Left ventricle myocardium inferior (tissue), 1 donor: ENCODE data around the gene IP6K3. TPM values are rescaled to one million over a fixed set of nuclear protein-coding genes. Genes with fewer than 3 reads are reported as not detected.

Source experiments
- DNase-seq: peaks from one replicate; pipeline ENCODE4 v3.0.0-alpha.2; 2020
- H3K27ac ChIP-seq: fragments of 200-600 bp; replicated peaks from 2 replicates; pipeline ENCODE4 v1.8.0; 2021
- H3K27me3 ChIP-seq: fragments of 200-600 bp; 2 replicates; pipeline ENCODE4 v1.8.0; 2021; ENCODE audit warnings: low read depth
- H3K36me3 ChIP-seq: fragments of 200-600 bp; 2 replicates; pipeline ENCODE4 v1.8.0; 2021
- H3K4me1 ChIP-seq: fragments of 200-600 bp; 2 replicates; pipeline ENCODE4 v1.8.0; 2021
- H3K4me3 ChIP-seq: fragments of 200-600 bp; 2 replicates; pipeline ENCODE4 v1.8.0; 2021; ENCODE audit warnings: mild to moderate bottlenecking, moderate library complexity
- H3K9me3 ChIP-seq: fragments of 200-600 bp; replicated peaks from 2 replicates; pipeline ENCODE4 v1.8.0; 2021
- CTCF ChIP-seq: fragments of 200-600 bp; IDR thresholded peaks from 2 replicates; pipeline ENCODE4 v1.8.0; 2021; ENCODE audit warnings: antibody characterized with exemption, mild to moderate bottlenecking, borderline replicate concordance
- intact Hi-C: fragments of 100-400 bp; cut with micrococcal nuclease; formaldehyde crosslinking; loops from one replicate; pipeline ENCODE4 v1.11.0; 2022
- total RNA-seq: library from RNA; stranded (reverse); fragmentation: NEBNext Ultra II Directional; extraction: Animal tissue kit (Norgen Biotek cat#: 25700); gene quantifications from one replicate; pipeline ENCODE4 v1.2.1, GENCODE V29; 2021
- donor health status: DM: no; HTN: yes; CAD: no; lungs with severe emphysema.

Gene IP6K3
- total RNA-seq, 1 donor from 2014 or later: 42.0 TPM

GRCh38 chr6:33786736-33787135 is 40.0 kb upstream of the IP6K3 start:
- Histone ChIP-seq H3K27ac (peak overlapping the region; percentile 98), H3K27me3 (no peaks in the 10 kb centered on the region), H3K36me3 (peaks cover 34% of the 10 kb centered on the region), H3K9me3 (no peaks in the 10 kb centered on the region), H3K4me3 (peak overlapping the region; percentile 94), H3K4me1 (peaks cover 70% of the 10 kb centered on the region)
- TF ChIP-seq CTCF: no peak
- DNase-seq: no peak
- intact Hi-C loops: no loop called here

- no peaks in the 10 kb centered on the region for H3K27me3 ChIP-seq
- TF ChIP-seq CTCF: no peak
- no peaks in the 10 kb centered on the region for H3K9me3 ChIP-seq
- H3K4me1 ChIP-seq: peaks cover 79% of the 10 kb centered on the region
- DNase-seq: no peak
- H3K27ac ChIP-seq: peak overlapping the region; percentile 98
- H3K36me3 ChIP-seq: peaks cover 39% of the 10 kb centered on the region
- peak overlapping the region; percentile 94 for H3K4me3 ChIP-seq
- intact Hi-C loops: no loop called here
Measured at GRCh38 chr6:33785778-33786177, 39.1 kb upstream of the IP6K3 start.

GRCh38 chr6:33784787-33785186 is 38.1 kb upstream of the IP6K3 start:
- peaks cover 88% of the 10 kb centered on the region for H3K4me1 ChIP-seq

GRCh38 chr6:33783781-33784520 is 37.2 kb upstream of the IP6K3 start:
- H3K4me3 ChIP-seq: no peak overlapping the region
- H3K27ac ChIP-seq: peak overlapping the region; percentile 98
- H3K36me3 ChIP-seq: peaks cover 57% of the 10 kb centered on the region
- H3K27me3 ChIP-seq: no peaks in the 10 kb centered on the region
- no peaks in the 10 kb centered on the region for H3K9me3 ChIP-seq
- TF ChIP-seq CTCF: no peak
- peaks cover 82% of the 10 kb centered on the region for H3K4me1 ChIP-seq
- DNase-seq: no peak
- intact Hi-C loops: no loop called here

More at GRCh38 chr6:33784787-33785186, 38.1 kb upstream of the IP6K3 start:
- Histone ChIP-seq H3K27me3 (no peaks in the 10 kb centered on the region), H3K36me3 (peaks cover 49% of the 10 kb centered on the region), H3K4me3 (no peak overlapping the region), H3K9me3 (no peaks in the 10 kb centered on the region), H3K27ac (peak overlapping the region; percentile 98)
- intact Hi-C loops: no loop called here
- no peak for DNase-seq
- no peak for TF ChIP-seq CTCF

- Histone ChIP-seq H3K4me3 (no peak overlapping the region), H3K4me1 (peaks cover 69% of the 10 kb centered on the region), H3K27me3 (no peaks in the 10 kb centered on the region), H3K27ac (peak overlapping the region; percentile 42), H3K9me3 (no peaks in the 10 kb centered on the region), H3K36me3 (peaks cover 71% of the 10 kb centered on the region)
- intact Hi-C loops: no loop called here
- no peak for DNase-seq
- no peak for TF ChIP-seq CTCF
Measured at GRCh38 chr6:33782561-33782960, 35.9 kb upstream of the IP6K3 start.
